Measurements from ENCODE around the gene FGGY.
"Not testable (repeated sequence)": the region's sequence is repeated elsewhere in the genome, so short reads cannot be mapped to it uniquely, and the experiment has no call there.

FGGY gene, protein sequence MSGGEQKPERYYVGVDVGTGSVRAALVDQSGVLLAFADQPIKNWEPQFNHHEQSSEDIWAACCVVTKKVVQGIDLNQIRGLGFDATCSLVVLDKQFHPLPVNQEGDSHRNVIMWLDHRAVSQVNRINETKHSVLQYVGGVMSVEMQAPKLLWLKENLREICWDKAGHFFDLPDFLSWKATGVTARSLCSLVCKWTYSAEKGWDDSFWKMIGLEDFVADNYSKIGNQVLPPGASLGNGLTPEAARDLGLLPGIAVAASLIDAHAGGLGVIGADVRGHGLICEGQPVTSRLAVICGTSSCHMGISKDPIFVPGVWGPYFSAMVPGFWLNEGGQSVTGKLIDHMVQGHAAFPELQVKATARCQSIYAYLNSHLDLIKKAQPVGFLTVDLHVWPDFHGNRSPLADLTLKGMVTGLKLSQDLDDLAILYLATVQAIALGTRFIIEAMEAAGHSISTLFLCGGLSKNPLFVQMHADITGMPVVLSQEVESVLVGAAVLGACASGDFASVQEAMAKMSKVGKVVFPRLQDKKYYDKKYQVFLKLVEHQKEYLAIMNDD

DNA sequence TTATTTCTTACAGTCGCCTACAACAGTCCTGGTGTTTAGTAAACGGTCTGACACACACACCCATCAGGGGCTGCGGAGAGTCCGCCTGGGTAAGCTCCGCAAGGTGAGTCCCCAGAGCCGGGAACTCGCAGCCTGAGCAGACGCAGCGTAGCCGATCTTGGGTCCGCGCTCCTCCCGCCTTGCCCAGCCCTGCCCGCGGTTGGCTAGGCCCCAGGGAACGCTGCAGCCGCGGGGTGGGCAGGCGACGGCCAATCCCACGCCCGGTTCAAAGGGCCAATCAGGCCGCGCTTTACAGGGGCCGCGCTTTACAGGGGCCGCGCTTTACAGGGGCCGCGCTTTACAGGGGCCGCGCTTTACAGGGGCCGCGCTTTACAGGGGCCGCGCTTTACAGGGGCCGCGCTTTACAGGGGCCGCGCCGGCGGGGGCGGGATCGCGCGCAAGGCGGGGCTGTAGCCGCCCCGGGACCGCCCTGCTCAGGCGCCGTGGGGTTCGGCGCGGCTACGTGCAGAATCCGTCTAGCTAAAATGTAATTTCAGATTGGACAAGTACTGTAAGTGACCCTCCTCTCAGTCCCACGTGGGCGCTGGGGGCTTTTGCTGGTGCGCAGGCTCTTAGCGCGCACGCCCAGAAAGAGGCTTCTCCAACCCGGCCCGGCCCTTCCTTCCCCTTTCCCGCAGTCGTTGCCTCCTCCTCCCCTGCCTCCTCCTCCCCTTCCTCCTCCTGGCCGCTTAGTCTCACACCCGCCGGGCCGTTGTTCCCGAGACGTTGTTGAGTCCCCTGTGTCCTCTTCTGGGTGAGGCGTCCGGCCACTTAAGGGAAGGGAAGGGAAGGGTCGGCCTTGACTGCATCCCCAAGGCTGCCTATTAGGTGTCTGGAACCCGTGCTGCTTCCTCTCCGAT lies at the start of gene FGGY:
FGGY (plus strand) TSS at position 737 of the 899 bp plus-strand sequence. CDS start 24,456 bp downstream, outside the sequence.
- Histone ChIP-seq H3K36me3 (ENCODE audit: insufficient read depth, low read length) (no peaks in the 10 kb centered on the region), H3K27ac (peak within 1 kb of the TSS; percentile 39; the same call in 1 of the 2 replicates), H3K4me3 (peak within 1 kb of the TSS; percentile 92), H3K9me3 (ENCODE audit: low read depth, low read length) (no peaks in the 10 kb centered on the region), H3K9ac (ENCODE audit: insufficient read length) (peak within 1 kb of the TSS; percentile 88)
- DNase-seq (ENCODE audit: low read depth, low spot score), result peak; percentile 51
- no peak for TF ChIP-seq FOXP2 (optimal IDR thresholded peaks at IDR 0.05; ENCODE audit: control extremely low read depth, extremely low read length, insufficient read depth)
- peak; percentile 84 for TF ChIP-seq POLR2AphosphoS5 (IDR thresholded peaks at IDR 0.05; ENCODE audit: borderline replicate concordance, low read depth, low read length)
- TF ChIP-seq EZH2 (IDR thresholded peaks at IDR 0.05), result no peak

DNA sequence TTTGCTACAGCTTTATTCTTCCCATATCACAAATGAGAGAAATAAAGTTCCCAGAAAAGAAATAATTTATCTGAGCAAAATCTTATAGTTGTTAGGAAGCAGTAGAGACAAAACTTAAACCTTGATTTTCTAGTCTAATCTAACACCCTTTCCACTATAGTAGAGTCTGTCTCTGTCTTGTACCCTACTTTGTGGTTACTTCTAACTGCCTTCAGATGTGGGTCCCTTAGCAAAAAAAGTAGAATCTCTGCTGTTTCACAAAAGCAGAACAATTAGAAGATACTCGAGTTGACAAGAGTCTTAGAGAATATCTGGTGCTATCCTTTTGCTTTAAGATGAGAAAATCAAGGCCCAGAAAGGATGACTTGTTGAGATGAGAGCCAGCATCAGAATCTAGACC lies 48.1 kb upstream of the FGGY start:
- Histone ChIP-seq H3K9ac (ENCODE audit: insufficient read length) (no peak overlapping the region), H3K36me3 (ENCODE audit: insufficient read depth, low read length) (no peaks in the 10 kb centered on the region), H3K27ac (no peak overlapping the region), H3K4me3 (no peak overlapping the region), H3K9me3 (ENCODE audit: low read depth, low read length) (no peaks in the 10 kb centered on the region)
- no peak for DNase-seq (ENCODE audit: low read depth, low spot score)
- TF ChIP-seq EZH2 (IDR thresholded peaks at IDR 0.05), result no peak
- no peak for TF ChIP-seq FOXP2 (optimal IDR thresholded peaks at IDR 0.05; ENCODE audit: control extremely low read depth, extremely low read length, insufficient read depth)
- TF ChIP-seq POLR2AphosphoS5 (IDR thresholded peaks at IDR 0.05; ENCODE audit: borderline replicate concordance, low read depth, low read length), result no peak

DNA sequence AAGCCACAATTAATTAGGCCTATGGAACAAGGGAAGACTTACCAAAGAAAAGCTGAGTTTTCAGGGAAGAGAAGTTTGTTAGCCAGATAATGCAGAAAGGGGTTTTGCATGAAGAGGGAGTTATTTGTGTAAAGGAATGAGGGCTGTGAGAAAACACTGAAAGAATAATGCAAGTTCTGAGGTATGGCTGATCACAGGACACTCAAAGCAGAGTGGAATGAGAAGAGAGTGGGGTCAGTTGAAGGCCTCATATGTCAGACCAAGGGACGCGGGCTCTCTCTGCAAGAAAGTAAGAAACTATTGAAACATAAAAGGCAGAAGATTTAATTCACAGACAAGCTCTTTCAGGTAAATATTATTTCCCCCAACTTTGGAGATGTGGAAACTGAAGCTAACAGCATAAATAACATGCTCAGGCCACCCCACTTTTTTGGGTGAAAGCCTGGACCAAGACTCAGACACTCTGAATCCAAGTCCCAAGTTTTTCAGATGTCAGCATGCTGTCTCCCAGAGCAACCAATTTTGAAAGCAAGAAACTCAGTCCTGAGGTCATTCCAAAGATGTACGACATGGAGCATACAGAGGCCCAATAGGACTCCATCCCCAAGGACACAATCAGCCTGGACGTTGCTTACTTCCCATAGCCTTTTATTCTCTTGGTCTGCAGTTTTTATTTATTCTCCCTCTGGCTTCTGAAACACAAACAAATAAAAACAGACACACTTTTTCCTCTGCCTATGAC lies 47.3 kb upstream of the FGGY start:
- H3K4me3 ChIP-seq, result no peak overlapping the region
- no peak overlapping the region for H3K9ac ChIP-seq (ENCODE audit: insufficient read length)
- no peaks in the 10 kb centered on the region for H3K36me3 ChIP-seq (ENCODE audit: insufficient read depth, low read length)
- H3K9me3 ChIP-seq (ENCODE audit: low read depth, low read length), result no peaks in the 10 kb centered on the region
- H3K27ac ChIP-seq, result no peak overlapping the region
- TF ChIP-seq POLR2AphosphoS5 (IDR thresholded peaks at IDR 0.05; ENCODE audit: borderline replicate concordance, low read depth, low read length) (no peak), EZH2 (IDR thresholded peaks at IDR 0.05) (no peak), FOXP2 (optimal IDR thresholded peaks at IDR 0.05; ENCODE audit: control extremely low read depth, extremely low read length, insufficient read depth) (no peak)
- DNase-seq (ENCODE audit: low read depth, low spot score), result no peak

DNA sequence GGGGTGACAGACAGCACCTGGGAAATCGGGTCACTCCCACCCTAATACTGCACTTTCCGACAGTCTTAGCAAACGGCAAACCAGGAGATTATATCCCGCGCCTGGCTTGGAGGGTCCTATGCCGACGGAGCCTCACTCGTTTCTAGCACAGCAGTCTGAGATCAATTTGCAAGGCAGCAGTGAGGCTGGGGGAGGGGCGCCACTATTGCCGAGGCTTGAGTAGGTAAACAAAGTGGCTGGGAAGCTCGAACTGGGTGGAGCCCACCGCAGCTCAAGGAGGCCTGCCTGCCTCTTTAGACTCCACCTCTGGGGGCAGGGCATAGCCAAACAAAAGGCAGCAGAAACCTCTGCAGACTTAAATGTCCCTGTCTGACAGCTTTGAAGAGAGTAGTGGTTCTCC lies 45.8 kb upstream of the FGGY start:
- not testable (repeated sequence) for H3K36me3 ChIP-seq (ENCODE audit: insufficient read depth, low read length); DNase-seq (ENCODE audit: low read depth, low spot score); H3K27ac ChIP-seq; H3K4me3 ChIP-seq; H3K9me3 ChIP-seq (ENCODE audit: low read depth, low read length); H3K9ac ChIP-seq (ENCODE audit: insufficient read length)

DNA sequence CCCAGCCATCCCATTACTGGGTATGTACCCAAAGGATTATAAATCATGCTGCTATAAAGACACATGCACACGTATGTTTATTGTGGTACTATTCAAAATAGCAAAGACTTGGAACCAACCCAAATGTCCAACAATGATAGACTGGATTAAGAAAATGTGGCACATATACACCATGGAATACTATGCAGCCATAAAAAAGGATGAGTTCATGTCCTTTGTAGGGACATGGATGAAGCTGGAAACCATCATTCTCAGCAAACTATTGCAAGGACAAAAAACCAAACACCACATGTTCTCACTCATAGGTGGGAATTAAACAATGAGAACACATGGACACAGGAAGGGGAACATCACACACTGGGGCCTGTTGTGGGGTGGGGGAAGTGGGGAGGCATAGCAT lies 40.5 kb upstream of the FGGY start:
- H3K27ac ChIP-seq; H3K36me3 ChIP-seq (ENCODE audit: insufficient read depth, low read length); H3K9ac ChIP-seq (ENCODE audit: insufficient read length); H3K4me3 ChIP-seq; H3K9me3 ChIP-seq (ENCODE audit: low read depth, low read length); DNase-seq (ENCODE audit: low read depth, low spot score): not testable (repeated sequence)

DNA sequence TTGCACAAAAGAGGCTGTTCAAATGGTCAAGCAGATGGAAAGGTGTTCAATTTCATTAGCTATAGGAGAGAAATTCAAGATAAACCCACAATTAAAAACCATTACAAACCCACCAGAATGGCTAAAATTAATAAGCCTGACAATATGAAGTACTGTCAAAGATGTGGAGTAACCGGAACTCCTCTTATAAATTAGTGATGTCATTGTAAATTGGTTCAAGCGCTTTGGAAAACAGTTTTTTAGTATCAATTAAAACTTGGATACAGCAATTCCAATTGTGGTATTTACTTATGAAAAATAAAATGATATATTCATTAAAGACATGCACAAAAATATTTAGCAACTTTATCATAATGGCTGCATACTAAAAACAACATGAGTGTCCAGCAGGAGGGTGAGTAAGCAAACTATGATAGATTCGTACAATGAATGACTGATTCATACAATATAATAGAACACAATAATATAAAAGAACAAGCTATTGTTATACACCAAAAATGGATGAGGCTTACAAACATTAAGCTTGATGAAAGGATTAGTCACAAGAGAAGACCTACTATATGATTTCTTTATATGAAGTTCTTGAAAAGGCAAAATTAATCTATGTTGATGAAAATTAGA lies 38.4 kb upstream of the FGGY start:
- H3K9ac ChIP-seq (ENCODE audit: insufficient read length), result no peak overlapping the region

DNA sequence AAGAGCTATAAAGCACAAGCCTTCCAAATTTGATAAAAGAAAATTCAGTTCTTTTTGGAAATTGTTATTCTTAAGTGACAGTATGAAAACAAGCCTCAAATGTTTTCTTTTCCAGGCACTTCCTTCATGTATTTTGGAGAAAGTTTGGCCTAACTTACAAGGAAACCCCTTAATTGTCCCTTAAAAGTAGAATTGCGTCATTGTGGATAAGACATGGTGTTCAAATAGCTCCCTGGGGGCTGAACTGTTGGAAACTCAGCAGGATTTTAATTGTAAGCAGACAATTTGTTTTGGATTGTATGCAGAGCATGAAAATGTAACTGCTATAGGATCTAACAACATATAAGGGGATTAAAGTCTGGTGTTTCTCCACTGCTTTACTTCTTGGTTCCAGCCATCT lies 35.4 kb upstream of the FGGY start:
- H3K36me3 ChIP-seq (ENCODE audit: insufficient read depth, low read length), result no peaks in the 10 kb centered on the region
- peak overlapping the region; percentile 76 for H3K27ac ChIP-seq
- no peaks in the 10 kb centered on the region for H3K9me3 ChIP-seq (ENCODE audit: low read depth, low read length)
- H3K9ac ChIP-seq (ENCODE audit: insufficient read length), result no peak overlapping the region
- TF ChIP-seq EZH2 (IDR thresholded peaks at IDR 0.05) (no peak), POLR2AphosphoS5 (IDR thresholded peaks at IDR 0.05; ENCODE audit: borderline replicate concordance, low read depth, low read length) (peak; percentile 56; the same call in 1 of the 2 replicates), FOXP2 (optimal IDR thresholded peaks at IDR 0.05; ENCODE audit: control extremely low read depth, extremely low read length, insufficient read depth) (no peak)
- peak overlapping the region; percentile 48 for H3K4me3 ChIP-seq
- DNase-seq (ENCODE audit: low read depth, low spot score), result peak; percentile 98

More for the DNA sequence above, 38.4 kb upstream of the FGGY start:
- Histone ChIP-seq H3K9me3 (ENCODE audit: low read depth, low read length) (no peaks in the 10 kb centered on the region), H3K36me3 (ENCODE audit: insufficient read depth, low read length) (no peaks in the 10 kb centered on the region), H3K4me3 (no peak overlapping the region), H3K27ac (no peak overlapping the region)
- TF ChIP-seq FOXP2 (optimal IDR thresholded peaks at IDR 0.05; ENCODE audit: control extremely low read depth, extremely low read length, insufficient read depth) (no peak), POLR2AphosphoS5 (IDR thresholded peaks at IDR 0.05; ENCODE audit: borderline replicate concordance, low read depth, low read length) (no peak), EZH2 (IDR thresholded peaks at IDR 0.05) (no peak)
- DNase-seq (ENCODE audit: low read depth, low spot score), result no peak
